Erythroblast (primary cell): ENCODE measurements around the gene RNF220.
A peak's percentile ranks its signal among the peaks of the same experiment; 100 is the strongest.

Experiments used
- DNase-seq, 2 experiments: peaks; one replicate each; lab custom pipeline; 2025; lab: John Stamatoyannopoulos, UW
- GATA1 ChIP-seq: IDR thresholded peaks from 2 replicates; pipeline ENCODE4 v1.6.1; 2011; ENCODE audit warnings: low read depth, mild to moderate bottlenecking, control low read depth, low read length, moderate library complexity
- POLR2A ChIP-seq: IDR thresholded peaks from 2 replicates; pipeline ENCODE4 v1.6.1; 2011; ENCODE audit warnings: mild to moderate bottlenecking, low read length

The RNF220 gene

DNA sequence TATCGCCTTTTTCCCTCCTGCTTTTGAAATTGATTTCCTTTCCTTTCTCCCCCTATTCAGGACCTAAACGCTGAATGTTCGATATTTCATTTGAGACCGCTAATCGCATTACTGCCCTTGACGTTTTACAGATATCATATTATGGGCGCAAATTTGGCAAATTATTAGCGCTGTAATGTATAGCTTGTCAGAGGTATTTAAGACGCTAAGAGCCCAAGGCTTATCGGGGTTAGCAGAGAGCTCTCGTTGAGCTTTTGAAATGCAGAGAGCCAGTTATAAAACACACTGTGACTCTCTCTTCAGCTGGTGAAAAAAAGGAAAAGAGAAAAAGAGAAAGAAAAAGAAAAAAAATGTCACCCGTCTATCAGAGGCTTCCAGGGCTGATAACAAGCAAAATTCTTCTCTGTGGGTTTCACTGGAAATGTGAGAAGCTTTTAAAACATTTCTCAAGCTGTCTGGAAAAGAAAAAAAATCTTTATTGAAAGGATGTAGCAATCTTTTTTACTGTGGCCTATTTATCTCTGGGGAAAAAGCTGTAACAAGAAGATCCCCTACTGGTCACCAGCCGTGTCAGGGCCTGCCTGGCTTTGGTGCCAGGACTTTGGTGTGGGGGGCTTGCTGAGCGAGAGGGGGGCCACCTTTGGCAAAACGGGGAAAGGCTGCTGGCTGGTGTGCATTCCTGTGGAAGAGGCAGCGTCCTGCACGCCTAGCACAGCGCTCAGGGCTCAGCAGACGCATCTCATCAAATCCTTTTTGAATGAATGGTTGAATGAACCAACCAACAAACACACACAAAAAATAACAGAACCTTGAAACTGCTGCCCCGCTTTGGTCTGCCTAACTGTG, 119.8 kb downstream of the RNF220 start:
- DNase-seq: no peak
- no peak for TF ChIP-seq POLR2A

DNA sequence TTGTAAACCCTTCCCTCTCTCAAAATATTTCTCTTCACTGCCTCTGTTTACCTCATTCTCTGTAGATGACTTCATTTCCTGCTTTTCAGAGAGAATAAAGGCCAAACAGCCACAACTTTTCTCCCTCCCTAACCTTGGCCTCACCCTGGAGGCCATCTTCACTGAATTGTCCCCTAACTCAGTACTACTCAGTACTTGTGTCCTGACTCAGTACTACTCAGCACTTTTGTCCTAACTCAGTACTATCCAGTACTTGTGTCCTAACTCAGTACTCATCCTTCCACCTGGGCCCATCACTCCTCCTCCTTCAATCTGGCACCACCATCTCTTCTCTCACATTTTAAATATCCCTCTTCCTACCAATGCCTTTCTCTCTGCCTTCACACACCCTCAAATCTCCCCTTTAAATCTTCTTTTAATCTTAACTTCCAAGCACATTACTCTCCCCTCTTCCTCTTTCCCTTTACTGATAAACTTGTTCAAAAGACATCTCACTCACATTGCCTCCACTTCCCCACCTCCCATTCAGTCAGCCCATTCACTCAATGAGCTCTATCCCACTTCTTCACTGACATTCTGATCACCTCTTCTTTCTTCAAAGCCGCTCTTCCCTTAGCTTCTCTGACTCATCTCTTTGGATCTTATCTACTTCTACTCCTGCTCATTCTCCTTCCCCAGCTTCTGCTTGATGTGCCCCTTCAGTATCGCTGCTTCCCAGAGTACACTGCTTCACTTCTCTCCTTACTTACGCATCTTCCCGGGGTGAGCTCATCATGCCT, 121.4 kb downstream of the RNF220 start:
- DNase-seq: peak in 1 of 2 experiments; percentile 36
- TF ChIP-seq GATA1: no peak

DNA sequence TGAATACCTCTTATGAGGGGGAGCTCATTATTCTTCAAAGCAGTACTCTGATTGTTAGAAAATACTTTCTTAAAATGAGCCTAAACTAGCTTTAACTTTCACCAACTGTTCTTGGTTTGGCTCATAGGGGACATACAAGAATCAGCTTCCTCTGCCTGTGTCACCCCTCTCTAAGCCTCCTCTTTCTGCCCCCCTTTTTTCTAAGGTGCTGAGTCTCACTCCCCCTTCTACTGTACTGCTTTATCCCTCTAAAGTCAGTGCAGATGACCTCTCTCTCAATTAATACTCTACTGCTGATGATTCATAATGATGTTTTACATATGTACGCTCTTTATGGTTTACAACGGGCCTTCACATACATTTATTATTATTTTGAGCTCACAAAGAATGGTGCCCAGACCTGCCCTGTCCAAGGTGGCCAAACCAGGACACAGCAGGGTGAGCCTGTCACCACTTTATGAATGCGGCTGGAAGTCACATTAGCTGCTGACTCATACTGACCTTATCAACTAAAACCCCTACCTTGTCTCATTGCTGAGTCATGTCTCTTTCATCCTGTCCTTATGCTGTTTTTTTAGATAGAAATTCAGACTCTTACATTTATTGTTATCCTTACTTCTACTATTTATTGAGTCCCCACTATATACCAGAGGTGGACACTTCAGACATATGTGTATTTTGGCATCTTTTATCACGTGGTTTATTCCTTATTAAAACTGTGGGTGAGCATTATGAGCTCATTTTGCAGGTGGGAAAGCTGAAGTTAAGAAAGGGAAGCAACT, 126.9 kb downstream of the RNF220 start:
- peak; percentile 89 to 92 for DNase-seq
- TF ChIP-seq GATA1: no peak
- no peak for TF ChIP-seq POLR2A

DNA sequence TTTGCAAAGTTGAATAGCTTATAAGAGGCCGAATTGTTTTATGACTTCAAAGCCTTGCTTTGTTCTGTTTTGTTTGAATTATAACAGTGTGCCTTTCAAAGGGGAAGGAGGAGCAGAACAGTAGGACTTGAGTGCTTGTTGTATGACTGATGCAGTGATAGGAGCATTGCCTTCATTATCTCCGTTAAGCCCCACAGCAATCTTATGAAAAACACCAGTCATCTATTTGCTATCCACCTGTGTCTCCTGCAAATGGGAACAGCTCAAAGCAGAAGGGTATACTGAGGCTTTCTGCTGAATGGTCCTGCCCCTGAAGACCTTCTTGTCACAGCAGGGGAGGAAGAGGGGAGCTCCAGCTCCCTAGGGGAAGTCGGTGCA, 127.5 kb downstream of the RNF220 start:
- TF ChIP-seq POLR2A (no peak), GATA1 (no peak)
- peak in 1 of 2 experiments; percentile 55 for DNase-seq

- no peak for DNase-seq
- TF ChIP-seq GATA1 (no peak), POLR2A (no peak)
These were observed 129.7 kb downstream of the RNF220 start for GRCh38 chr1:44534771-44535170.

- no peak for TF ChIP-seq GATA1
- no peak for TF ChIP-seq POLR2A
- DNase-seq: no peak
These were observed 131.5 kb downstream of the RNF220 start for GRCh38 chr1:44536357-44537209.

GRCh38 chr1:44537538-44537937, 132.5 kb downstream of the RNF220 start:
- no peak for TF ChIP-seq GATA1
- TF ChIP-seq POLR2A: no peak
- no peak for DNase-seq

GRCh38 chr1:44537956-44538355, 132.9 kb downstream of the RNF220 start:
- no peak for TF ChIP-seq POLR2A
- TF ChIP-seq GATA1: no peak

DNA sequence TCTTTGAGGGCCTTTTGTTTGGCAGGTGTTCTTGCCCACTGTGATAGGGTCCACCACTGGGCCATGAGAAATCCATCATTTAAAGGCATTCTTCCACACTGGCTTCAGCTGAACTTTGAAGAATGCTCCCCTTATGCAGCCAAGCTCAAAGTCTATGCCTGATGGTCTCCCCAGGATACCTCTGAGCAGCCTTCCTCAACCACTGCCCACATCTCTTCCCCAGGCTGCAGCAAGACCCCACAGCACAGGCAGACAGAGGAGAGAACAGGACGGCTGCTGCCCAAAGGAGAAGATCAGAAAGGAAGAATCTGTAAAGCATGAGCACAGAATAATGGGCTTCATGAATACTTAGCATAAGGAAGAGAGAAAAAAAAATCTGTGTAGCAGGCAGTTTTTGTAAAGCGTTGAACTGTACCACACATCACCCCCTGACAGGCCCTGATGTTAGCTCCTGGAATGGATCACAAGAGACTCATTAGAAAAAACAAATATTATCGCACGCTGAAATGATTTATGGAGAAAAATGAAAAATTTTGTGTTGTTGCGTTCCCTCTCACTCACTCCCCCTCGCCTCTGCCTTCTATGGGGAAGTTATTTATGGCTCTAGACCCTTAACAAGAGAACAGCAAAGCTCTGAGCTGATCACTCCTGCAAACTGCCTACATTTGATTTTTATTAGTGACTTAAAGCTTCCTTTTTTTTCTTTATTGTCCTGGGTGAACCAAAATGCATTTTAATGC, 135.1 kb downstream of the RNF220 start:
- TF ChIP-seq POLR2A (no peak), GATA1 (no peak)
- DNase-seq: no peak

More at GRCh38 chr1:44537956-44538355, 132.9 kb downstream of the RNF220 start:
- no peak for DNase-seq

- no peak for DNase-seq
- TF ChIP-seq GATA1: no peak
These were observed 137.5 kb downstream of the RNF220 start for GRCh38 chr1:44542420-44543063.

DNA sequence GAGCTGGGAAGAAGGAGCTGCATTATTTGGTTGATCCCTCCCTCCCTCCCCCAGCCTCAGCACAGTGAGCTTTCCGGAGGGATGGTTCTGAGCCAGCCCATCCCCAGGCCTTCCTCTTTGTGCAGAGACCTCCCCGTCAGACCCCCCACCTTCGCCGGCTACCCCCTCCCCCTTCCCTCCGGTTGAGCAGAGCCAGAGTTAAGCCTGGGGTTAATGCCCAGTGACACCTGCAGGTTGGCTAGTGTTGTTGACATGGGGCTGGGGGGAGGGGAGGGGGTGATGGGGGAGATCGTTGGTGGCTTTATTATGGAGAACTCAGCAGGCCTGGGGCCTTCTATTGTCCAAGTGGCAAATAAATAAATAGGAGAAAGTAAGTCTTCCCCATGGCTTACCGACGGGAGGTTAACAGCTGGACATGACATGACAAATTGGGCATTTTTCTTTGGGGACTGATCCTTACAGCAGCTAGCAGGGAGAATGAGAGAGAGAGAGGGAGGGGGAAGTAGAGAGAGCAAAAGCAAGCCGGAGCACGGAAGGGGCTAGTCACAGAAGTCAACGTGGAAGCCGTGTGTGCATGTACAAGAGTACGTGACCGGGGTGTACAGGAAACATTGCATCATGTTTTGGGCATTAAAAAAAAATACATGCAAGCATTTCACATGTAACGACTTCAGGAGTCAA, 138.1 kb downstream of the RNF220 start:
- no peak for TF ChIP-seq POLR2A
- no peak for TF ChIP-seq GATA1
- DNase-seq: no peak
